Airway epithelial cell (primary cell): ENCODE measurements around the gene NYAP2. TPM values are rescaled to one million over a fixed set of nuclear protein-coding genes. Genes with fewer than 3 reads are reported as not detected.

ENCODE experiments used
- total RNA-seq: library from RNA; depleted of rRNA; stranded (reverse); fragments of >200 nt; gene quantifications from 2 replicates; pipeline ENCODE4 v1.2.3, GENCODE V29; 2015

The NYAP2 gene
- total RNA-seq = not detected in 2 replicates

DNA sequence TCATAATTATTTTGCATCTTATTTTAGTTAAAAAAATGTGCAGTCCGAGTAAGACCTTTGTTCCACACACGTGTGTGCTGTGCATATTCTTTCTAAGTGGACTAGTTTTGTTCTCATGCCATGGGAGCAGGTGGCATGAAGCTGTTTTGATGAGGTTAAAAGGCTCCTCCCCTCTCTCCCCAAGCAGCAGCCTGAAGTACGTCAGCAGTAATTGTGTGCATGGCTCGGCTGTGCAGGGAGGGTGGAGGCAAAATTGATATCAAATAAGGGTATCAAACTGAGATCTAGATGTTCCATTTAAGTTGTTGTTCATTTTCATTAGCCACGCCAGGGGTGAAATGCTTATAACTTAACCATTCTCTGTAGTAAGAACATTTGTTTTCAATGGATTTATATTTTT lies at the start of gene NYAP2:
Gene NYAP2 (plus strand): TSS at position 207 of the 400 bp plus-strand sequence. CDS start 9,171 bp downstream, outside the sequence.

